ENCODE data around the gene GADD45B. TPM values are rescaled to one million over a fixed set of nuclear protein-coding genes. Genes with fewer than 3 reads are reported as not detected.

GADD45B gene
- total and polyA plus RNA-seq, 2 donors (not counting 3 experiments of a cell fraction or from before 2014, with no cell fraction given), result 61.3 to 267 TPM

DNA sequence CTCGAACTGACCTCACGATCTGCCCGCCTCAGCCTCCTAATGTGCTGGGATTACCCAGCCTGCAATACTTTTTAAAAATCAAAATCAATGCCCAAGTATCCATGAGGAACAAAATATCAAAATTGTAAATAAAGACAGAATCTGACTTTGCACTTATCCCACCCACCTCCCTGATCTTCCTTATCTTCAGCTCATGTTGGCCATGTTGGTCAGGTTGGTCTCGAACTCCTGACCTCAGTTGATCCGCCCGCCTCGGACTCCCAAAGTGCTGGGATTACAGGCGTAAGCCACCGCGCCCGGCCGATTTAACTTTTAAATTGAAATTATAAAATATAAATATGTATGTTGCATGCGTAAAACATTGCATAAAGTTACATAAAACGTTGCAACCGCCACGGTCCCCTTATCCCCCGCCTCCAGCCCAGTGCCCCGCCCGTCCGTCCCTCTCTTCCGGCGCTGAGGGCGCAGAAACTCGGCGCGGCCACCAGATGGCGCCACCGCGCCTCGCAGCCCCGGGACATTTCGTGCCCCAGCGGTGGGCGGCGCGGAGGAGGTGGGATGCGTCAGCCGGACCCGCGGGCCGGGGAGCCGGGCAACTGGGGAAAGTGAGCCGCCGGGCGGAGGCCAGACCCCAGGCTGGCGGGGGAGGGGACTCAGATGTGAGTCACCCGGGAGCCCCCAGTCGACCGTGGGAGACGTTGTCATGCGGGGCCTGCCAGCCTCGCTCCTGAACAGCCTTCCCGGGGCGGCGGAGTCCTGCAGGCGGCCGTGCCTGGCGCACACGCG is 1.5 kb upstream of the GADD45B start:
- Histone ChIP-seq H3K9me3 (replicated peaks; ENCODE audit: control insufficient read depth, insufficient read depth, low read length) (no peaks in the 10 kb centered on the region), H3K9ac (replicated peaks; ENCODE audit: extremely low read depth, insufficient read depth, low read length) (peak overlapping the region; percentile 71), H3K4me3 (replicated peaks in 1 of 3; ENCODE audit: insufficient read depth in 1 of 3, low read depth in 1 of 3, low read length in 3 of 3) (peak overlapping the region; percentile 45 to 70 (median 65)), H3K4me2 (ENCODE audit: insufficient read depth, low read length) (peak overlapping the region; percentile 83), H3K36me3 (ENCODE audit: control insufficient read depth in 2 of 2, extremely low read depth in 1 of 2, insufficient read depth in 2 of 2, low read length in 2 of 2) (peaks cover 5 to 7% of the 10 kb centered on the region in 2 experiments), H3K9me1 (replicated peaks; ENCODE audit: control insufficient read depth, extremely low read depth, insufficient read depth, low read length) (no peaks in the 10 kb centered on the region), H4K20me1 (replicated peaks; ENCODE audit: control insufficient read depth, extremely low read depth, insufficient read depth, low read length) (no peaks in the 10 kb centered on the region), H3K27ac (ENCODE audit: insufficient read depth, low read depth, low read length) (peak overlapping the region; percentile 86), H3K27me3 (ENCODE audit: control insufficient read depth in 2 of 2, insufficient read depth in 2 of 2, low read length in 2 of 2) (no peaks in the 10 kb centered on the region), H2AFZ (ENCODE audit: low read depth, low read length) (peak overlapping the region; percentile 19), H3K4me1 (ENCODE audit: control insufficient read depth, extremely low read depth, insufficient read depth, low read length) (peaks cover 22% of the 10 kb centered on the region), H3K79me2 (ENCODE audit: control insufficient read depth, insufficient read depth, low read length) (peaks cover 34% of the 10 kb centered on the region)
- FAIRE-seq (peak; percentile 82), DNase-seq (ENCODE audit: low read depth, low spot score) (peak; percentile 92)
- BruUV-seq (replicated peaks), result no TSS peak
- intact Hi-C loops (cut with micrococcal nuclease) (loop anchor here (1.0 kb wide), 3 partner anchors 105 to 163 kb away; no protein-coding TSS in a partner anchor), dilution Hi-C loops (cut with MboI; ENCODE audit: extremely low pct_ligation_motif_present, low sequenced_read_pairs) (no loop called here)
- TF ChIP-seq, protein P1, sequence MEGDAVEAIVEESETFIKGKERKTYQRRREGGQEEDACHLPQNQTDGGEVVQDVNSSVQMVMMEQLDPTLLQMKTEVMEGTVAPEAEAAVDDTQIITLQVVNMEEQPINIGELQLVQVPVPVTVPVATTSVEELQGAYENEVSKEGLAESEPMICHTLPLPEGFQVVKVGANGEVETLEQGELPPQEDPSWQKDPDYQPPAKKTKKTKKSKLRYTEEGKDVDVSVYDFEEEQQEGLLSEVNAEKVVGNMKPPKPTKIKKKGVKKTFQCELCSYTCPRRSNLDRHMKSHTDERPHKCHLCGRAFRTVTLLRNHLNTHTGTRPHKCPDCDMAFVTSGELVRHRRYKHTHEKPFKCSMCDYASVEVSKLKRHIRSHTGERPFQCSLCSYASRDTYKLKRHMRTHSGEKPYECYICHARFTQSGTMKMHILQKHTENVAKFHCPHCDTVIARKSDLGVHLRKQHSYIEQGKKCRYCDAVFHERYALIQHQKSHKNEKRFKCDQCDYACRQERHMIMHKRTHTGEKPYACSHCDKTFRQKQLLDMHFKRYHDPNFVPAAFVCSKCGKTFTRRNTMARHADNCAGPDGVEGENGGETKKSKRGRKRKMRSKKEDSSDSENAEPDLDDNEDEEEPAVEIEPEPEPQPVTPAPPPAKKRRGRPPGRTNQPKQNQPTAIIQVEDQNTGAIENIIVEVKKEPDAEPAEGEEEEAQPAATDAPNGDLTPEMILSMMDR (IDR thresholded peaks at IDR 0.05; ENCODE audit: extremely low read depth in 1 of 2, insufficient read depth in 1 of 2, low read depth in 1 of 2, low read length in 2 of 2), result peak; percentile 90
- TF ChIP-seq FOS (IDR thresholded peaks at IDR 0.05; ENCODE audit: borderline replicate concordance, insufficient read depth, low read length), result peak; percentile 83
- peak; percentile 80 for TF ChIP-seq POLR2AphosphoS5 (IDR thresholded peaks at IDR 0.05; ENCODE audit: insufficient read depth, low read depth, low read length)
- TF ChIP-seq JUN (IDR thresholded peaks at IDR 0.05; ENCODE audit: borderline replicate concordance, insufficient read depth, insufficient read length, low read depth), result no peak
- ChIA-PET CTCF (interaction anchor here (0.6 to 11.2 kb wide), 7 partner anchors 68 to 163 kb away, joined by 3 to 209 read pairs (median 57); no protein-coding TSS in a partner anchor), POLR2A (interaction anchor here (1.6 to 5.5 kb wide), 4 partner anchors 12 to 137 kb away, joined by 8 to 253 read pairs (median 97); no protein-coding TSS in a partner anchor)

Measured in endothelial cell of umbilical vein (primary cell).